ENCODE data around the gene ADAMTSL1.

DNA sequence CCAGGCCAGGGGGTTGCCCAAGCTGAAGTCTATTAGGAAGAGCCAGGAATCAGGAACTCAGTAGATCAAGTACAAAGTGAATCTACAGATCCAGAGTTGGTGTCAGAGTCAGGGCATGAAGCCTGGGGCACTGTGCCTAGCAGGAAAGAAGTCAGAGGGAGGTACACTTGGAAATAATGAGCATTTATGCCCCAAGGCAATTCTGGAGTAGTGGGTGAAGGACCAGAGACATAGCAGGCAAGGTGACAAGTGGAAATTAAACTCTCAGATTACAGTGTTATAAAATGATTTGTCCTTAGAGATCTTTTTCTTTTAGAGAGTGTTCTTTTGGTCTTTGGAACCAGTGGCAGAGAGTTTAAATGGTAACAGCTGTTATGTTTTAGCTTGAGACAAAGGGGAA lies 138.0 kb downstream of the ADAMTSL1 start:
- TF ChIP-seq CTCF (IDR thresholded peaks at IDR 0.05) (no peak), POLR2AphosphoS5 (IDR thresholded peaks at IDR 0.05; ENCODE audit: low read depth, low read length) (no peak)

Data from Panc1 (cell line).